PC-9 (cell line): ENCODE measurements around the gene SLC22A31. TPM values are rescaled to one million over a fixed set of nuclear protein-coding genes. Genes with fewer than 3 reads are reported as not detected.

Experiments
- BruUV-seq: library from RNA; stranded (reverse); fragments of 400-500 nt; replicated peaks from 2 replicates; lab custom pipeline; 2021; lab: Mats Ljungman, UMichigan
- CTCF ChIA-PET: fragments of 300-600 bp; sonication (Branson Sonifier 250); formaldehyde crosslinking; loops from one replicate; lab custom pipeline; 2022; ENCODE audit warnings: antibody characterized with exemption; lab: Charles Lee
- POLR2A ChIA-PET: fragments of 300-600 bp; sonication (Branson Sonifier 250); formaldehyde crosslinking; loops from one replicate; lab custom pipeline; 2022; ENCODE audit warnings: antibody characterized with exemption; ENCODE audit not compliant: unreplicated experiment; lab: Charles Lee
- DNase-seq, 2 experiments: peaks; one replicate each; pipeline versions ENCODE4 v3.0.0 to v3.0.0-alpha.2; 2015 to 2022; ENCODE audit warnings: mixed read lengths in 1 of 2
- H2AFZ ChIP-seq: fragments of 200-600 bp; sonication (generic); 2 replicates; pipeline ENCODE4 v1.8.1; 2017; ENCODE audit warnings: antibody characterized with exemption
- H3F3A ChIP-seq: fragments of 200-600 bp; sonication (generic); 2 replicates; pipeline ENCODE4 v1.8.1; 2017; ENCODE audit warnings: antibody characterized with exemption, mild to moderate bottlenecking, low read depth; ENCODE audit not compliant: insufficient read depth
- H3K27ac ChIP-seq: fragments of 200-600 bp; sonication (generic); 2 replicates; pipeline ENCODE4 v1.6.1; 2016; ENCODE audit warnings: mixed run types
- H3K27me3 ChIP-seq: fragments of 200-600 bp; sonication (generic); 2 replicates; pipeline ENCODE4 v1.6.1; 2016; ENCODE audit warnings: low read depth, mixed run types; ENCODE audit not compliant: insufficient read depth
- H3K36me3 ChIP-seq: fragments of 200-600 bp; sonication (generic); 2 replicates; pipeline ENCODE4 v1.6.1; 2016; ENCODE audit warnings: low read depth, mixed run types
- H3K4me1 ChIP-seq: fragments of 200-600 bp; sonication (generic); replicated peaks from 2 replicates; pipeline ENCODE4 v1.6.1; 2016; ENCODE audit warnings: mixed run types; ENCODE audit not compliant: insufficient read depth
- H3K4me2 ChIP-seq: fragments of 200-600 bp; sonication (generic); 2 replicates; pipeline ENCODE4 v1.6.1; 2017; ENCODE audit warnings: mixed run types
- H3K4me3 ChIP-seq: fragments of 200-600 bp; sonication (generic); 2 replicates; pipeline ENCODE4 v1.6.1; 2016; ENCODE audit warnings: mixed run types
- H3K79me2 ChIP-seq: fragments of 200-600 bp; sonication (generic); 2 replicates; pipeline ENCODE4 v1.6.1; 2017; ENCODE audit warnings: low read depth, mixed run types
- H3K9me2 ChIP-seq: fragments of 200-600 bp; sonication (generic); 2 replicates; pipeline ENCODE4 v1.8.1; 2017; ENCODE audit warnings: mild to moderate bottlenecking; ENCODE audit not compliant: insufficient read depth
- H3K9me3 ChIP-seq: fragments of 200-600 bp; sonication (generic); 2 replicates; pipeline ENCODE4 v1.8.1; 2016; ENCODE audit warnings: low read depth; ENCODE audit not compliant: insufficient read depth
- H4K20me1 ChIP-seq: fragments of 200-600 bp; sonication (generic); 2 replicates; pipeline ENCODE4 v1.8.1; 2017; ENCODE audit not compliant: insufficient read depth
- CTCF ChIP-seq: fragments of 200-600 bp; sonication (generic); conservative IDR thresholded peaks from 2 replicates; pipeline ENCODE4 v1.6.1; 2017; ENCODE audit warnings: mixed run types, antibody characterized with exemption, mild to moderate bottlenecking, moderate library complexity
- EZH2 ChIP-seq: fragments of 200-600 bp; sonication (generic); IDR thresholded peaks from 2 replicates; pipeline ENCODE4 v1.8.0; 2017; ENCODE audit warnings: antibody characterized with exemption, low read depth
- intact Hi-C: fragments of 100-400 bp; cut with micrococcal nuclease; formaldehyde crosslinking; loops from one replicate; pipeline ENCODE4 v1.10.0; 2022; ENCODE audit not compliant: unreplicated experiment
- total RNA-seq: library from RNA; stranded (reverse); gene quantifications from 2 replicates; pipeline ENCODE4 v1.2.3, GENCODE V29; 2021

The SLC22A31 gene
- total RNA-seq, 1 experiment from 2014 or later, result 2.5 TPM

- H3K79me2 ChIP-seq, result no peaks in the 10 kb centered on the region
- no peaks in the 10 kb centered on the region for H3K9me3 ChIP-seq
- intact Hi-C loops, result no loop called here
- H3K27ac ChIP-seq, result no peak overlapping the region
- ChIA-PET CTCF (no interaction called here), POLR2A (no interaction called here)
- no peak for DNase-seq
- no peak overlapping the region for H3K4me3 ChIP-seq
- peaks cover 12% of the 10 kb centered on the region; the same call in 1 of the 2 replicates for H3F3A ChIP-seq
- no peak overlapping the region for H2AFZ ChIP-seq
- no peaks in the 10 kb centered on the region for H4K20me1 ChIP-seq
- H3K27me3 ChIP-seq, result no peaks in the 10 kb centered on the region
- peaks cover 3% of the 10 kb centered on the region; the same call in 1 of the 2 replicates for H3K4me1 ChIP-seq
- H3K9me2 ChIP-seq, result no peaks in the 10 kb centered on the region
- no peak overlapping the region for H3K4me2 ChIP-seq
- no peaks in the 10 kb centered on the region for H3K36me3 ChIP-seq
- TF ChIP-seq CTCF (no peak), EZH2 (no peak)
- BruUV-seq, result no TSS peak
These were observed 38.3 kb downstream of the SLC22A31 start for GRCh38 chr16:89161763-89162713.

GRCh38 chr16:89160977-89161701 is 39.2 kb downstream of the SLC22A31 start:
- no peaks in the 10 kb centered on the region for H3K27me3 ChIP-seq
- ChIA-PET POLR2A (no interaction called here), CTCF (no interaction called here)
- H3K9me3 ChIP-seq, result no peaks in the 10 kb centered on the region
- no peak for TF ChIP-seq CTCF
- no peak for TF ChIP-seq EZH2
- no peaks in the 10 kb centered on the region for H3K4me1 ChIP-seq
- intact Hi-C loops, result no loop called here
- H3K79me2 ChIP-seq, result no peaks in the 10 kb centered on the region
- no peaks in the 10 kb centered on the region for H3K9me2 ChIP-seq
- BruUV-seq, result no TSS peak
- H3K36me3 ChIP-seq, result no peaks in the 10 kb centered on the region
- H3K4me2 ChIP-seq, result no peak overlapping the region
- H3K27ac ChIP-seq, result no peak overlapping the region
- no peak overlapping the region for H3K4me3 ChIP-seq
- DNase-seq, result no peak
- no peaks in the 10 kb centered on the region for H4K20me1 ChIP-seq
- peaks cover 15% of the 10 kb centered on the region; the same call in 1 of the 2 replicates for H3F3A ChIP-seq
- H2AFZ ChIP-seq, result no peak overlapping the region

GRCh38 chr16:89159850-89160354 is 40.4 kb downstream of the SLC22A31 start:
- H3F3A ChIP-seq, result peaks cover 26% of the 10 kb centered on the region; the same call in 1 of the 2 replicates
- no peak overlapping the region for H3K4me2 ChIP-seq
- intact Hi-C loops, result no loop called here
- no peaks in the 10 kb centered on the region for H3K9me2 ChIP-seq
- H3K36me3 ChIP-seq, result no peaks in the 10 kb centered on the region
- ChIA-PET CTCF (no interaction called here), POLR2A (no interaction called here)
- H3K79me2 ChIP-seq, result no peaks in the 10 kb centered on the region
- H3K27ac ChIP-seq, result no peak overlapping the region
- no peak overlapping the region for H3K4me3 ChIP-seq
- DNase-seq, result no peak
- no peaks in the 10 kb centered on the region for H3K27me3 ChIP-seq
- TF ChIP-seq CTCF, result no peak
- no peak for TF ChIP-seq EZH2
- H4K20me1 ChIP-seq, result peaks cover 3% of the 10 kb centered on the region; the same call in 1 of the 2 replicates
- H3K4me1 ChIP-seq, result no peaks in the 10 kb centered on the region
- H2AFZ ChIP-seq, result no peak overlapping the region
- H3K9me3 ChIP-seq, result no peaks in the 10 kb centered on the region
- no TSS peak for BruUV-seq
